ENCODE measurements around the gene DNAH10.
"Not testable (repeated sequence)": the region's sequence is repeated elsewhere in the genome, so short reads cannot be mapped to it uniquely, and the experiment has no call there.

The DNAH10 gene

GRCh38 chr12:123937707-123938591 lies 175.8 kb downstream of the DNAH10 start:
- DNase-seq, result peak; percentile 35

GRCh38 chr12:123938679-123939480 lies 176.8 kb downstream of the DNAH10 start:
- DNase-seq, result no peak

GRCh38 chr12:123939716-123940626 lies 177.9 kb downstream of the DNAH10 start:
- DNase-seq, result no peak

GRCh38 chr12:123940627-123940966 lies 178.5 kb downstream of the DNAH10 start:
- DNase-seq, result no peak

- DNase-seq, result no peak
These were observed 178.9 kb downstream of the DNAH10 start for GRCh38 chr12:123941000-123941399.

- DNase-seq, result no peak
These were observed 179.6 kb downstream of the DNAH10 start for GRCh38 chr12:123941624-123942237.

- no peak for DNase-seq
These were observed 180.1 kb downstream of the DNAH10 start for GRCh38 chr12:123942238-123942653.

- DNase-seq, result no peak
These were observed 181.0 kb downstream of the DNAH10 start for GRCh38 chr12:123942911-123943648.

- DNase-seq, result no peak
These were observed 181.7 kb downstream of the DNAH10 start for GRCh38 chr12:123943816-123944215.

GRCh38 chr12:123944696-123945095 lies 182.6 kb downstream of the DNAH10 start:
- DNase-seq, result no peak

GRCh38 chr12:123945287-123946151 lies 183.4 kb downstream of the DNAH10 start:
- DNase-seq, result no peak

- no peak for DNase-seq
These were observed 184.0 kb downstream of the DNAH10 start for GRCh38 chr12:123946152-123946515.

- not testable (repeated sequence) for DNase-seq
These were observed 184.7 kb downstream of the DNAH10 start for GRCh38 chr12:123946516-123947505.

- DNase-seq, result not testable (repeated sequence)
These were observed 185.4 kb downstream of the DNAH10 start for GRCh38 chr12:123947531-123947930.

GRCh38 chr12:123948401-123948795 lies 186.3 kb downstream of the DNAH10 start:
- no peak for DNase-seq

- no peak for DNase-seq
These were observed 187.0 kb downstream of the DNAH10 start for GRCh38 chr12:123948796-123949769.

- DNase-seq, result no peak
These were observed 187.7 kb downstream of the DNAH10 start for GRCh38 chr12:123949770-123950165.

Data from activated naive CD4-positive, alpha-beta T cell treated with anti-CD3 and anti-CD28 coated beads, Interleukin-2, amount 50 U/mL, for 16 hours (primary cell).